GM21786 (cell line): ENCODE data around the gene FRY.

Experiments
- ATAC-seq: cut with Tn5 transposase; IDR thresholded peaks from one replicate; pipeline ENCODE4 v1.9.1; 2021; ENCODE audit not compliant: unreplicated experiment

Gene FRY

GRCh38 chr13:32126278-32126677 is 94.7 kb downstream of the FRY start:
- no peak for ATAC-seq

DNA sequence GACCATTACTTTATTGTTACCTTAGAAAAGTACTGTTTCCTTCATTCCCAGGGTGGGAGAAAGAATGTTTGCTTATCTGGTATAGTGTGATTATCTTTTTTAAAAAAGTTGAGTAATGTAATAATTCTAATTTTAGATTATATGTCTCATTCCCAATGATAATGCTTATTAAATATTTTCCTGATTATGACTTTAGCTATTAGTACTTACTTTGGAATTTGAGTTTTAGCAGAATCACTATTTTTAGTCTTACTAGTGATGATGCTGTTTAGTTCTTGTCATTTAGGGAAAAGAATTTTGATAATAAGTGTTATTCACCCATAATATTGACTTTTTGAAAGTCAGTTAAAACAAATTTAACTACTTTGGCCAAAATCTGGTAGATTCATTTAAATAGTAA is 95.2 kb downstream of the FRY start:
- no peak for ATAC-seq

DNA sequence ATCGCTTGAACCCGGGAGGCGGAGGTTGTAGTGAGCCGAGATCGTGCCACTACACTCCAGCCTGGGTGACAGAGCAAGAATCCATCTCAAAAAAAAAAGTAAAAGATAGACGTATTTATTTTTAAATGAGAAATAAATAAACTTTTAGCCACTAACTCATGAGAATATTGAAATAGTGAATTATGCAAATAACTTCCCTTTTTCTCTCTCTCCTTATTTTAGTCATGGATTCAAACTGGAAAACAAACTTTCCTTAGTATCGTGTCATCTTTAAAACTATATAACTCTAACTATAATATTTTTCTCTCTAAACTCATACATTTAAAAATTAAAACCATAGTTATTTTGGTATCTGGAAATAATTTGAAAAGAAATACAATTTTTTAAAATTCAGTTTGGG is 96.1 kb downstream of the FRY start:
- ATAC-seq: no peak

GRCh38 chr13:32134241-32135055 is 102.9 kb downstream of the FRY start:
- no peak for ATAC-seq

DNA sequence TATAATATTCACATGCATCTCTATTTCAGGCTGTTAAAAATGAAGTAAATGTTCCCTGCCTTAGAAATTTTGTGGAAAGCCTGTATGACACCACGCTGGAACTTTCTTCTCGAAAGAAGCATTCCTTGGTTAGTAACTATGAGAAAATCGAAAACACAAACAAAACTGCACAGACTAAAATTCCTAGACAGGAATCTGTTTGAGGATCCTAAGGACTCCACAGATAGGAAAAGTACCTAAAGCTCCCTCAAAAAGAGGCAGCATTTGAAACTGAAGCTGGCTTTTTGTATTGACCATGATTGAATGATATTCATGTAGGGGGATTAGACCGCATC is 103.4 kb downstream of the FRY start:
- ATAC-seq: no peak

DNA sequence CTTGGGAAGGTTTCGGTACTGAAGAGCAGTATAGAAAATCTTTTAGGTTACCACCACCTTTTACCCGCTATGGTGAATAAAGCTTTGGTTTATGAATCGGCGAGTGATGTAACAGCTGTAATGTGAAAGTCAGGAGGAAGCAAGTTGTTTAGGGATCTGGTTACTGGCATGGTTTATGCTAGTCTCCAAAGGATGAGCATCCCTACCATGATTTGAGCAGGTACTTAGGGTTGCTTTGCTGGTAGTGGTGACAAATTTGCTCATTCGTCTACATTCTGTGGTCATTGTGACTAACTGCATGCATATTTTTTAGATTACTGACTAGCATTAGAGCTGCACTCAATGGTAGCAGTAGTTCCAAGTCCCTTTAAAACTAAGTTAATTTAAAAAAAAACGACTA is 104.1 kb downstream of the FRY start:
- ATAC-seq: no peak

DNA sequence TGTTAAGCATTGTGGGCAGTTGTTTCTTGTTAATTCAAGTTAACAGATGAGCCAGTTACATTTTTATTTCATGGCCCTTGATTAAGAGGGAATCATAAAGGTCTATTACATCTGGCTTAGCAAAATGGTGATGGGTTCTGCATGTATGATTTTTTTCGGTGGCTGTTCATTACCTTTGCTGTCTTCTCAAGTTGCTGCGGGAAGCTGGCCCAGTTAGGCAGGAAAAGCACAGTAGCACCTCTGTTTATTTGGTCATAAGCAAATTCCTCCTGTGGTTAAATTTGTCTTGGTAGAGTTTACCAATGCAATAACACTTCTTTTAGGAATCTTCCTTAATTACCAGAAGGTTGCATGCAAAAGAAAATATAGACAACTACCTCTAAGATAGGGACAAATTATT is 104.5 kb downstream of the FRY start:
- ATAC-seq: no peak

DNA sequence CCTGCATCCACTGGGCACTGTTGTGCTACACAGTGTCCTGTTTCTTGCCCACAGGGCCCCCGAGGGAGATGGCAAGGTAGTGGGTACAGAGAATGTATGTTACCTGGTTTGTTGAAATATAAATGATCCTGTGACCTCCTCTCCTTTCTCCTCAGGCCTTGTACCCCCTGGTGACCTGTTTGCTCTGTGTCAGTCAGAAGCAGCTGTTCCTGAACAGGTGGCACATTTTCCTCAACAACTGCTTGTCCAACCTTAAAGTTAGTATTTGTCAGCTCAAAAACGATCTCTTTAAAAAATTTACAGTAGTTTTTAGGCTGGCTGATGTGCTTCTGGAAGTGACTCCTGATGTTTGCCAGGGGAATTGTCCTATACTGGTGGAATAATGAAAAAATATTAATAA is 105.1 kb downstream of the FRY start:
- no peak for ATAC-seq

DNA sequence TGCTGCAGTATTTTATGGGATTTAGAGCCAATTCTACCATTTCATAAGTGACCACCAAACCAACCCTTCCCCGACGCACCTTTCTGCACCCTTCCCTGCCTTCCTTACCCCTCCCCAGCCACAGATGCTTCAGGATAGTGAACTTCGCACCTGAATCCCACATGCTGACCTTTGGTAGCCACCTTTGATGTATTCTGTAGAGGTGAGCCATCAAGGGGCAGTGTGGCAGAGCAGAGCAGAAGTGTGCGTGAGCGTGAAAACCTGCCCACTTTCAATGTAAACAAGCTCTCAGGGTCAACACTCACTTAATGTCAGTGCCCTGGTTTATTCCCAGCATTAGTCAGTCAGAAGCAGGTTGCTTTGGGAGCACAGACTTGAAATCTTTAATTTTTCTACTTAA is 107.7 kb downstream of the FRY start:
- ATAC-seq: no peak

- no peak for ATAC-seq
Measured at GRCh38 chr13:32140109-32140508, 108.5 kb downstream of the FRY start.

DNA sequence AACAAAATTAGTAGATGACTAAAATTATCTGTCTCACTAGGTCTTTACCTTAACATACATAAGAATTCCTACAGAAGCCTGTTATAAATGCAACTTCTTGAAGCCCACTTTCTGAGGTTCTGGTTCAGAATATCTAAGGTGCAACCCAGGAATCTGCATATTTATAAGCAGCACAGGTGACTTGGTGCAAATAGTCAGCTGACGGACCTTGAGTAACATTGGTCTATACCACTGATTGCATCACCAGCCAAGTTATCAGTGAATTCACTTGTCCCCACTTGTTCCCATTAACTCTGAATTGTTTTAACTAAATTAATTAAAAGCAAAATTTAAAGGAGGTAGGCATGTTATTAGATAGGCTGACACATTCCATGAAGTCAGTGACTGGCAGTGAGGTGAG is 109.9 kb downstream of the FRY start:
- no peak for ATAC-seq

- ATAC-seq: no peak
Measured at GRCh38 chr13:32142115-32142514, 110.5 kb downstream of the FRY start.

- no peak for ATAC-seq
Measured at GRCh38 chr13:32142956-32143375, 111.4 kb downstream of the FRY start.

GRCh38 chr13:32147193-32147592 is 115.6 kb downstream of the FRY start:
- no peak for ATAC-seq

DNA sequence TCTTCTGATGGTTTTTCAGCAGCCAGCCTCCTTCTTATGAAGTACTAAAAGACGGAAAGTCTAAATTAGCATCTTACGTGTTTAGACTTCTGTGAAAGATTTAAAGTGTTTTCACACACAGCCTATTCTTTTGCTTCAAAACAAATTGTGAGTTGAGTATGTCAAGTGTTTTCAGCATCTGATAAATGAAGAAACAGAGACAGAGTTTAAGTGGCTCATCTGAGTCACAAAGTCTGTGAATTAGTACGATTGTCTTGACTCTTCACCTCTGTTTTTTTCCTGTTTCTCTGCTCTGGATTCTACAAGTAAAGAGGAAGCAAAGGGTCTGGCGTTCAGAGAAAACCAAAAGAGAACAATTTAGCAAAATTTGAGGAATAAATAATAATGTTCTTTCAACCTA is 116.4 kb downstream of the FRY start:
- ATAC-seq: no peak

DNA sequence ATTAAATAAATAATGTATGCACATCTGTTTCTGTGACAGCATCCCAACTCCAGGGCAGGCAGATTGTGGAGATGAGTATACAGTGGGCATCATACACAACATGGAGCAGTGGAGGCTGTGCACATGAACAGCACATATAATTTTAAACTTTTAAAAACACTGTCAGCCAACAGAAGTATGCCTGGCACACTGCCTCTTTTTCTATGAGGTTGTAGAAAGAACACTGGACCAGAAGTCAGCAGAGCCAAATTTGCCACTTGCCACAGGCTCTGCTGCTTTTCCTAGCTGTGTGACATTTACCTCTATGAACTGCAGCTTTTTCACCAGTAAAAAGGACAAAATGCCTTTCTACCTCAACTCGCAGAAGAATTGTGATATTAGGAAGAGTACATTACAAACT is 118.7 kb downstream of the FRY start:
- no peak for ATAC-seq

DNA sequence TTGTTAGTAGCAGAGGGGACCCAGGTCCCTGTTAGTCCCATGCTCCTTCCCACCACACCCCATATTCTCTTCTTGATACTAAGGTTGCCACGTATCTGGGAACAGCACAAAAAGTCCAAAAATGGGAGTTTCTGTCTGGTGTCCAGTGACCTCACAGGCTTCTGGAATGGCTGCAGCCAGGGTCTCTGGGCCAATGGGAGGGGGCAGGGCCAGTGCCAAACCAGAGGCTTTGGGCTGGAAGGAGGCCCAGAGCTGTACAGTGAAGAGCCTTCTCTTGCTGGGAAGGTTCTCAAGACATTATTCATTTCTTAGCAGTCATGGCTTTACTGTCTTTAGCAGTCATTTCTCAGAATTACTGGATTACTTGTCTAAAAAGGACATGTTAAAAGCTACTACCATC is 119.2 kb downstream of the FRY start:
- ATAC-seq: no peak

DNA sequence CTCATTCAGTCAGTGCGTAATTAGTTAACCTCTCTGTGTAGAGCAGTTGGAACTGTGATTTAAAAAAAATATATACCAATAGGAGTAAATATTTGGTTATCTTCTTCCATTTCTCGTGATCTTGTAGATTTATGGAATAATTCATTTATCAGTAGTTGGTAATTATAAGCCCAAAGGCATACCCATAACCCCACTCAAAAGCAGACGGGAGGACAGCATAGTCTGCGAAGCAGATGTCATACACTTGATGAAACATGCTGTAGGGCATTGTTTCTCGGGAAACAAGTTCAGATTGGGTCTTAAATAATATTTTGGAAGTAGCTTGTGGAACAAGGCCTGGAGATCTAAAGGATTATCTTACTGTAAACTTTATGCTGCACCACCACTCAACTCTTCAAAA is 119.7 kb downstream of the FRY start:
- no peak for ATAC-seq

GRCh38 chr13:32153056-32153455 is 121.5 kb downstream of the FRY start:
- ATAC-seq: no peak

- ATAC-seq: no peak
Measured at GRCh38 chr13:32159137-32159869, 127.7 kb downstream of the FRY start.

DNA sequence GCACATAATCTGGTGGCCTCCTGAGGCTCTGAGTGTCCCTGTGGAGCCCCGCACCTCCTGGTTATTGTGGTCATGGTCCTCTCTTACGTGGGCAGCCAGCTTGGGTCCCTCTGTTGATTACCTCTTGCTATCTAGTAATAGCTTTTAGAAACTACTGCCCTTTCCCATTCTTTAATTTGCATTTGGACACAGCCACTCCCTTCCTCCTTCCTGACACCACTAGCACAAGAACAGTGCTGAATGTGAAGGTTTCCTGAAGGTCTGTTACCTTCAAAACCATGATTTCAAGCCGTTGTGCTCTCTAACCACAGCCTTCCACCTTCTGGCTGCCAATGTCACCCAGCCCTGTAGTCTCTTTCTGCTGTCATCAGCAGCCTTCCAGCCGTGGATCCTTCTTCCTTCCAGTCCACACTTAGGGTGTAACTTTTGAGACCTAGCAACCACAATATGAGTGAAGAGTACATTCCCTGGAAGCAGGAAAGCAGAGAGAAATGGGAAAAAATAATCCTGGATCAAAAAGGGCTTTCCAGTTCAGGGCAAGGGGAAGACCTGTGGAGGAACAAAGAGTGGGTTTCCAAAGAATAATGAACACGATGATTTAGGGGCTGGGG is 130.9 kb downstream of the FRY start:
- ATAC-seq: no peak

DNA sequence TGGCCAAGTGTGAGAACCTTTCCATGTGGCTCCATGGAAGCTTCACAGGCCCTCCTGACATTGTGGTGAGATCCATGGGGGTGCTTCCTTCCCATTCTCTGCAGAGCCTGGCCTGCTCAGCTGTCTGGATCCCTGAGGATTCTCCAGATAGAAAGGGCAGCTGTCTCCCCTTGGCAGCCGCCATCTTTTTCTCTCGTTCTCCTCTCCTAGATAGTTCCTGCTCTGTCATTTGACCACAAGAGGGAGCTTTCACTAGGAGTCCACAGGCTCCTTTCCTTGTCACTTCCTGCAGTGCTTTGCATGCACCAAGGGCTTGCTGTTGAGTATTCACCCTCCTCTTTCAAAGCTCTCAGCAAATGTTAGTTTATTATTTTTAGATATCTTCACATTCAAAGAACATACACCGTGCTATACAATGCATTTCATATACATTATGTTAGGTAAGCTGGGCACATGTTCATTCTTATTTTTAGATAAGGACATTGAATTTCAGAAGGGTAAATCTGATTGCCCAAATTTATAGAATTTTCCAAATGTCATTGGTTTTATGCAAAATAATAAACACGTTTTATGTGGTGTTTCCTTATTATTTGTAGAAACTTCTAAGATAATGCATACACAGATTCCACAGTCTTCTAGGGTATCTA is 133.2 kb downstream of the FRY start:
- ATAC-seq: peak; percentile 56
